ENCODE measurements around the gene EXOC3L1. TPM values are rescaled to one million over a fixed set of nuclear protein-coding genes. Genes with fewer than 3 reads are reported as not detected.

Gene EXOC3L1
- 10 to 100 TPM in 4 of 6 donors, 1 to 10 TPM in 2; 4.6 to 20.8 (median 10.8) TPM for total RNA-seq

DNA sequence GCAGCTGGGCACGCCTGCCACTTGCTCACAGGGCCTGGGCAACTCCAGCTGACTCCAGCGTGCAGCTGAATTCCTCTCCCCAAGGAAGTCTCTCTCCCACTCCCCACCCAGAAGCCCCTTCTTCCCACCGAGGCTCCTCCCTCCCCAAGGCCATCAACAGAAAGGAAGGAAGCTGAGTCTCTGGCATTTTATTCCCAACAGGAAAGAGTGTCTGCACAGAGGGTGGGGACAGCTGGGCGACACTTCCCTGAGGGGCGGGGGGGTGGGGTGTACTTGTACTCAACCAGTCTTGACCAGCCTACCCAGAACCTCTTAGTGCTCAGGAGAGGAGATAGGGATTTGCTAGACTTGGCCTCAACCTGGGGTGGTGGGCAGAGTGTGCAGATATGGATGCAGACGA, at the start of gene EXOC3L1:
EXOC3L1 (minus strand) TSS at position 96 of the 400 bp plus-strand sequence. CDS start 460 bp downstream, outside the sequence.
- TF ChIP-seq POLR2AphosphoS5 (IDR thresholded peaks at IDR 0.05) (no peak), CTCF (IDR thresholded peaks at IDR 0.05) (no peak), POLR2A (IDR thresholded peaks at IDR 0.05) (no peak), EP300 (IDR thresholded peaks at IDR 0.05) (no peak)
- no peak for ATAC-seq (ENCODE audit: low FRiP score in 2 of 2)
- Histone ChIP-seq H3K27ac (peak within 1 kb of the TSS; percentile 38 to 89 (median 53)), H3K4me1 (peaks cover 32 to 58% (median 40%) of the 10 kb centered on the region in 4 donors), H3K36me3 (peaks cover 3 to 20% (median 13%) of the 10 kb centered on the region in 4 donors), H3K9me3 (no peaks in the 10 kb centered on the region), H3K27me3 (no peaks in the 10 kb centered on the region), H3K4me3 (peak within 1 kb of the TSS; percentile 23 to 46 (median 35))
- WGBS, 2 donors, result 11 to 43% methylated on average over 3 to 6 of the region's 6 CpGs
- no peak for DNase-seq

GRCh38 chr16:67238806-67239470, 49.0 kb upstream of the EXOC3L1 start:
- no peaks in the 10 kb centered on the region for H3K27me3 ChIP-seq
- no peaks in the 10 kb centered on the region for H3K9me3 ChIP-seq
- peak overlapping the region; percentile 93 to 96 (median 95) for H3K27ac ChIP-seq
- whole genome bisulfite sequencing, 2 donors, result 81 to 84% methylated on average over 6 to 9 of the region's 9 CpGs
- ATAC-seq (ENCODE audit: low FRiP score in 2 of 2) (no peak), DNase-seq (no peak)
- peaks cover 45 to 65% (median 52%) of the 10 kb centered on the region in 4 donors for H3K4me1 ChIP-seq
- TF ChIP-seq POLR2A (IDR thresholded peaks at IDR 0.05) (no peak), POLR2AphosphoS5 (IDR thresholded peaks at IDR 0.05) (no peak), CTCF (IDR thresholded peaks at IDR 0.05) (no peak), EP300 (IDR thresholded peaks at IDR 0.05) (no peak)
- H3K36me3 ChIP-seq, result peaks cover 44 to 61% (median 54%) of the 10 kb centered on the region in 4 donors
- no peak overlapping the region for H3K4me3 ChIP-seq

DNA sequence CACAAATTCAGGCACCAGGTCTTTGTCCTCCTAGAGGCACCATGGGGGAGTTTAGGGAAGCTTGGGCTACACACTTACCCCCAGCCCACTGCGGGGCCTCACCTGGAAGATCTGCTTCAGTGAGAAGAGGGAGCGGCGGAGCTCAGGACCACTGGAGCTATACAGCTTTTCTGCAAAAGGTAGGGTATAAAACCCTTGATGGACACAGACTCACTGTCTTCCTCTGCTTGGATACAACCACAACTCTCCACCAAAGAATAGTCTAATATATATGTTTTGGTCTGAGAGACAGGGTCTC, 48.3 kb upstream of the EXOC3L1 start:
- Histone ChIP-seq H3K9me3 (no peaks in the 10 kb centered on the region), H3K4me1 (peaks cover 38 to 58% (median 45%) of the 10 kb centered on the region in 4 donors), H3K27ac (peak overlapping the region in 2 of 4 donors; percentile 46 to 95), H3K36me3 (peaks cover 51 to 68% (median 61%) of the 10 kb centered on the region in 4 donors), H3K4me3 (no peak overlapping the region), H3K27me3 (no peaks in the 10 kb centered on the region)
- ATAC-seq (ENCODE audit: low FRiP score in 2 of 2), result no peak
- no peak for DNase-seq
- 97 to 100% methylated on average over 3 of the region's 3 CpGs for WGBS, 2 donors
- TF ChIP-seq CTCF (IDR thresholded peaks at IDR 0.05), result no peak
- no peak for TF ChIP-seq POLR2A (IDR thresholded peaks at IDR 0.05)
- TF ChIP-seq POLR2AphosphoS5 (IDR thresholded peaks at IDR 0.05), result no peak
- no peak for TF ChIP-seq EP300 (IDR thresholded peaks at IDR 0.05)

DNA sequence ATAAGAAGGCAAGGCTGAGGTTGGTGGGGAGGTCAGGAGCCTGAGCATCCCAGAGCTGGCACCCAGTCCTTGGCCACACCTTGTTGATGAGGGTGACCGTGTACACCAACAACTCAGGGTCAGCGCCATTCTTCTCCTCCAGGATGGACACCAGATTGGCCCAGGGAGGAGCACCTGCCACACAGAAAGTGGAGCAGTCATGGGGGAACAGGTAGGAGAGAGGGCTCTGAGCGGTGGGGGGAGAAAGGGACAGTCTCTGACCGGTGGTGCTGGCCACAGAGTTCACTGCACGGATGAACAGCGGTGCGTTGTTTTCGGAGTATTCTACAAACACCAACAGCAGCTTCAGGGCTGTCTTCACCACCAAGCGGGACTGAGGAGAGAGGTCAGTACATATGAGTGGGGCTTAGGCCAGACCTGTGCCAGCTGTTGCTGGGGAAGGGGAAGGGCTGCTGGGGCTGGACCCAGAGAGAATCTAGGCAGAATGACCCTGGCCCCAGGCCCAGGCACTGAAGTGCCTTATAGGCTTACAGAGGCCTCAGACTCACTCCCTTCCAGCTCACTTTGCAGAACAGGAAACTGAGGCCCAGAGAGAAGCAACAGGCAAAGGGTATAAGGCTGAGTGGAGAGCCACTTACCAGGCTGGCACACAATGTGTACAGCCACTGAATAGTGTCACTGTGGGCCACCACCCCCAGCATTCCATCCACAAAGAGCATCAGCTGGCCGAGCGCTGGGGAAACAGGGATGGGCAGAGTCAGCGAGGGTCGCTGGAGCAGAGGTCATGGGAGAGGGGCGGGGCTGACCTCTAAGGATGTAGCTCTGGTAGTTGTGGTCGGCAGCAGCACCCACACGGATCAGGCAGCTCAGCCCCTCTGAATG, 47.7 kb upstream of the EXOC3L1 start:
- H3K4me1 ChIP-seq, result peaks cover 32 to 52% (median 39%) of the 10 kb centered on the region in 4 donors
- ATAC-seq (ENCODE audit: low FRiP score in 2 of 2) (no peak), DNase-seq (no peak)
- TF ChIP-seq POLR2A (IDR thresholded peaks at IDR 0.05), result no peak
- H3K27me3 ChIP-seq, result no peaks in the 10 kb centered on the region
- WGBS, 2 donors, result 84 to 87% methylated on average over 15 to 16 of the region's 16 CpGs
- peaks cover 53 to 74% (median 67%) of the 10 kb centered on the region in 4 donors for H3K36me3 ChIP-seq
- H3K27ac ChIP-seq, result peak overlapping the region in 1 of 4 donors; percentile 46
- H3K4me3 ChIP-seq, result no peak overlapping the region
- H3K9me3 ChIP-seq, result no peaks in the 10 kb centered on the region
